ENCODE results near the gene IL23R.
"Not testable (repeated sequence)": the region's sequence is repeated elsewhere in the genome, so short reads cannot be mapped to it uniquely, and the experiment has no call there.

IL23R gene

GRCh38 chr1:67193704-67194103 is 27.4 kb downstream of the IL23R start:
- no peaks in the 10 kb centered on the region for H3K9me3 Mint-ChIP-seq
- H3K27me3 Mint-ChIP-seq = no peaks in the 10 kb centered on the region
- H3K4me3 Mint-ChIP-seq = no peak overlapping the region
- peak overlapping the region; percentile 81 for H3K27ac Mint-ChIP-seq
- peaks cover 7% of the 10 kb centered on the region for H3K36me3 Mint-ChIP-seq (ENCODE audit: low read depth)
- DNase-seq = no peak
- peaks cover 35% of the 10 kb centered on the region for H3K4me1 Mint-ChIP-seq (ENCODE audit: low read depth)

GRCh38 chr1:67194209-67194863 is 28.1 kb downstream of the IL23R start:
- no peak for DNase-seq
- peaks cover 7% of the 10 kb centered on the region for H3K36me3 Mint-ChIP-seq (ENCODE audit: low read depth)
- H3K9me3 Mint-ChIP-seq = no peaks in the 10 kb centered on the region
- peak overlapping the region; percentile 6 for H3K4me3 Mint-ChIP-seq
- H3K27me3 Mint-ChIP-seq = no peaks in the 10 kb centered on the region
- H3K27ac Mint-ChIP-seq = peak overlapping the region; percentile 81
- H3K4me1 Mint-ChIP-seq (ENCODE audit: low read depth) = peaks cover 31% of the 10 kb centered on the region

- Mint-ChIP-seq H3K4me3 (no peak overlapping the region), H3K4me1 (ENCODE audit: low read depth) (peaks cover 17% of the 10 kb centered on the region), H3K9me3 (no peaks in the 10 kb centered on the region), H3K36me3 (ENCODE audit: low read depth) (peaks cover 16% of the 10 kb centered on the region), H3K27me3 (no peaks in the 10 kb centered on the region), H3K27ac (no peak overlapping the region)
- no peak for DNase-seq
Observed at GRCh38 chr1:67200755-67201154, 34.5 kb downstream of the IL23R start.

- no peak for DNase-seq
- Mint-ChIP-seq H3K9me3 (no peaks in the 10 kb centered on the region), H3K36me3 (ENCODE audit: low read depth) (peaks cover 11% of the 10 kb centered on the region), H3K4me1 (ENCODE audit: low read depth) (peaks cover 9% of the 10 kb centered on the region), H3K27ac (no peak overlapping the region), H3K4me3 (no peak overlapping the region), H3K27me3 (no peaks in the 10 kb centered on the region)
Observed at GRCh38 chr1:67201891-67202290, 35.6 kb downstream of the IL23R start.

DNA sequence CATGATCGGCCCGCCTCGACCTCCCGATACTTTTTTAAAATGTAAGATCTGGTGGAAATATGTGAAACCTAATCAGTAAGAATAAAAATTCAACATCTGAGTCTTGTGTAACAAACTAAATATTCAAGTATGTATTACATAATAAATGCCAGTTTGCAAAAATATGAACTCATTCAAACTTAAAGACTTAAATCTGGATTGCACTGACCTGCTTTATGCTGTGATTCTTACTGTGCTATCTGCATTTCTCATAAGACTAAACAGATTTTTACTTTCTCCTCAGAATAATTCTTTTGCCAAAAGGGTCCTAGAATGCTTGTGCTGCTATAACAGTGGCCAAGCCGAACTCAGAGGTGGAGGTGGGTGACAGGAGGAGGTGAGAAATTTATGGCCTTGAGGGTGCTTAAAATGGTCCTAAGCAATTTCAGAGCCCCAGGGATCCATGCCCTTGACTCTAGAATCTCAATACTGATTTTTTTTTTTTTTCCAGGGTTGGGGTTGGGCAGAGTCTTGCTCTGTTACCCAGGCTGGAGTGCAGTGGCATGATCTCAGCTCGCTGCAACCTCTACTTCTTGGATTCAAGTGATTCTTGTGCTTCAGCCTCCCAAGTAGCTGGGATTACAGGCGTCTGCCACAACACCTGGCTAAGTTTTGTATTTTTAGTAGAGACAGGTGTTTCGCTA is 38.2 kb downstream of the IL23R start:
- peaks cover 9% of the 10 kb centered on the region for H3K36me3 Mint-ChIP-seq (ENCODE audit: low read depth)
- no peaks in the 10 kb centered on the region for H3K9me3 Mint-ChIP-seq
- H3K27ac Mint-ChIP-seq = no peak overlapping the region
- H3K4me1 Mint-ChIP-seq (ENCODE audit: low read depth) = peaks cover 4% of the 10 kb centered on the region
- H3K4me3 Mint-ChIP-seq = no peak overlapping the region
- no peak for DNase-seq
- H3K27me3 Mint-ChIP-seq = no peaks in the 10 kb centered on the region

GRCh38 chr1:67207398-67207797 is 41.1 kb downstream of the IL23R start:
- not testable (repeated sequence) for H3K36me3 Mint-ChIP-seq (ENCODE audit: low read depth); H3K4me3 Mint-ChIP-seq; DNase-seq; H3K27me3 Mint-ChIP-seq; H3K27ac Mint-ChIP-seq; H3K9me3 Mint-ChIP-seq
- peaks cover 14% of the 10 kb centered on the region for H3K4me1 Mint-ChIP-seq (ENCODE audit: low read depth)

DNA sequence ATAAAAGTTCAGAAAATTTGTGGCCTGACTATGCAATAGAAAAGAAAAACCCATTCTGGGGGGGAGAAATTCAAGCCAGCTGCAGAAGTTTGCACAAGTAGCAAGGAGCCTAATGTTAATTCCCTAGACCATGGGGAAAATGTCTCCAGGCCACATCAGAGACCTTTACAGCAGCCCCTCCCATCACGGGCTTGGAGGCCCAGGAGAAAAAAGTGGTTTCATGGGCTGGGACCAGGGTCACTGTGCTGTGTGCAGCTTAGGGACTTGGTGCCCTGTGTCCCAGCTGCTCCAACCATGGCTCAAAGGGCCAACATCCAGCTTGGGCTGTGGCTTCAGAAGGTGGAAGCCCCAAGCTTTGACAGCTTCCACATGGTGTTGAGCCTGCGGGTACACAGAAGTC is 42.0 kb downstream of the IL23R start:
- H3K4me1 Mint-ChIP-seq (ENCODE audit: low read depth) = peaks cover 22% of the 10 kb centered on the region
- peaks cover 2% of the 10 kb centered on the region for H3K36me3 Mint-ChIP-seq (ENCODE audit: low read depth)
- no peak overlapping the region for H3K27ac Mint-ChIP-seq
- H3K9me3 Mint-ChIP-seq = no peaks in the 10 kb centered on the region
- no peak for DNase-seq
- H3K4me3 Mint-ChIP-seq = no peak overlapping the region
- no peaks in the 10 kb centered on the region for H3K27me3 Mint-ChIP-seq

DNA sequence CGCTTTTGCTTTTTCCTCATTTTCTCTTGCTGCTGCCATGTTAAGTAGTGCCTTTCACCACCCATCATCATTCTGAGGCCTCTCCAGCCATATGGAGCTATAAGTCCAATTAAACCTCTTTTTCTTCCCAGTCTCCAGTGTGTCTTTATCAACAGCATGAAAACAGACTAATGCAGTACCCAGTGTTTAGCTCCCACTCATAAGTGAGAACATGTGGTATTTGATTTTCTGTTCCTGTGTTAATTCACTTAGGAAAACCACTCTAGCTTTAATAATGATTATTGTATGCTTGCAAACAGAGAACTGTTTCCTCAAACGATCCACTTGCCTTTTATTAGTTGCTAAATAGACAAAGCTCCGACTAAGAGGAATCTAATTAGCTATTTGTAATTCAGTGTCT is 43.3 kb downstream of the IL23R start:
- no peaks in the 10 kb centered on the region for H3K27me3 Mint-ChIP-seq
- H3K9me3 Mint-ChIP-seq = no peaks in the 10 kb centered on the region
- H3K36me3 Mint-ChIP-seq (ENCODE audit: low read depth) = no peaks in the 10 kb centered on the region
- DNase-seq = no peak
- H3K4me1 Mint-ChIP-seq (ENCODE audit: low read depth) = peaks cover 34% of the 10 kb centered on the region
- H3K4me3 Mint-ChIP-seq = no peak overlapping the region
- H3K27ac Mint-ChIP-seq = no peak overlapping the region

- H3K36me3 Mint-ChIP-seq (ENCODE audit: low read depth) = no peaks in the 10 kb centered on the region
- H3K27me3 Mint-ChIP-seq = no peaks in the 10 kb centered on the region
- no peak overlapping the region for H3K4me3 Mint-ChIP-seq
- DNase-seq = no peak
- H3K9me3 Mint-ChIP-seq = no peaks in the 10 kb centered on the region
- peak overlapping the region; percentile 60 for H3K27ac Mint-ChIP-seq
- peaks cover 49% of the 10 kb centered on the region for H3K4me1 Mint-ChIP-seq (ENCODE audit: low read depth)
Observed at GRCh38 chr1:67211589-67212563, 45.6 kb downstream of the IL23R start.

DNA sequence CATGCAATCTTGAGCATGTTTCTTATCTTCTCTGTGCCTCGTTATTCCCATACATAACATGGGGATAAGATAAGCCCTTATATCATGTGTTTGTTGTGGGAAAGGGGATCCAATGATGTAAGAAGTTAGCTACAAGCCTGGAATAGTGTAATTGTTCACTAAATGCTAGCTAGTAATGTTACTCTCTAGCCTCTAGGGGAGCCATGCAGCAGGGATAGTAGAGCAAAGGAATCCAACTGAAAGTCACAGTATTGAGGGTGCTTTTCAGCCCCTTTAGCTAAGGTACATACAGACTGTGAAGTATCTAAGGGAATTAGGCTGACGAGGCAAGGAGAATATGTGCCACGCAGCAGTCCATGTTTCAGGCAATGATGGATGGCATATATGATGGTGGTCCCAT is 46.9 kb downstream of the IL23R start:
- Mint-ChIP-seq H3K9me3 (no peaks in the 10 kb centered on the region), H3K36me3 (ENCODE audit: low read depth) (no peaks in the 10 kb centered on the region), H3K27me3 (no peaks in the 10 kb centered on the region), H3K4me3 (no peak overlapping the region), H3K27ac (peak overlapping the region; percentile 60), H3K4me1 (ENCODE audit: low read depth) (peaks cover 61% of the 10 kb centered on the region)
- DNase-seq = no peak

DNA sequence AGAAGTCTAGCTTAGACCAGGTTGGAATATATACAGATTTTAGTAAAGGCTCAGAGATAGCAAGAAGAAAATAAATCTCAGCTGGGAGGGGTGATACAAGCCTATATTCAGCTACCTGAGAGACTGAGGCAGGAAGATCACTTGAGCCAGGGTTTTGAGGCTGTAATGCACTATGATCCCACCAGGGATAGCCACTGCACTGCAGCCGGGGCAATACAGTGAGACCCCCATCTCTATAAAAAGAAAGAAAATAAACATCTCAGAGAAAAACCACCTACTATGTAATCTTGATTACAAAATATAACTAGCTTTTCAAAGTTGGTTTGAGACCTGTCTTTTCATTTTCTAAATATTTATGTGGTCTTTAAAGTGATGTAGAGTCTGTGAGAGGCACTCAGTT is 47.7 kb downstream of the IL23R start:
- Mint-ChIP-seq H3K36me3 (ENCODE audit: low read depth) (no peaks in the 10 kb centered on the region), H3K27ac (no peak overlapping the region), H3K4me3 (no peak overlapping the region), H3K9me3 (no peaks in the 10 kb centered on the region), H3K27me3 (no peaks in the 10 kb centered on the region), H3K4me1 (ENCODE audit: low read depth) (peaks cover 61% of the 10 kb centered on the region)
- no peak for DNase-seq

DNA sequence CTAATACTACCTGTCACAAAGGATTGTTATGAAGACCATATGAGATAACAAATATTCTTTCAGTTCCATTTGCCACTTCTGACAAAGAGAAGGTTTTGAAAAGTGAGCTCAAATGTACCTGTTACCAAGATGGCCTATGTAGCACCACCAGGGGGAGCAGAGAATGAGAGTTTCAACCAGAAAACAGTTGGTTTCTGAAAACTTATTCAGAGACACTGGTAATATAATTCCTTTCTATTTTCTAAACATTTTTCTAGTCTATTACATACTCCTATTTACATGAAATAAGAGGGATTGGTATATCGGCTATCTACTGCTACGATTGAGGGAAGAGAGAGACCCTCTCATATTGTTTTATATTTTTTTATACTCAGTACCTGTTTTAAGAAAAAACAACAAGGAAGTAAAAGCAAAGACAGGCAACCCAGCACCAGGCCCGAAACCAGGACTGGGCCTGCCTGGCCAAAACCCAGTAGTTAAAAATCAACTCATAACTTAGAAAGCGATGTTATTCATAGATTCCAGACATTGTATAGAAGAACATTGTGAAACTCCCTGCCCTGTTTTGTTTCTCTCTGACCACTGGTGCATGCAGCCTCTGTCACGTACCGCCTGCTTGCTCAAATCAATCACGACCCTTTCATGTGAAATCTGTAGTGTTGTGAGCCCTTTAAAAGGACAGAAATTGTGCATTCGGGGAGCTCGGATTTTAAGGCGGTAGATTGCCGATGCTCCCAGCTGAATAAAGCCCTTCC is 48.3 kb downstream of the IL23R start:
- Mint-ChIP-seq H3K4me1 (ENCODE audit: low read depth) (peaks cover 61% of the 10 kb centered on the region), H3K9me3 (no peaks in the 10 kb centered on the region), H3K4me3 (no peak overlapping the region), H3K27me3 (no peaks in the 10 kb centered on the region), H3K27ac (peak overlapping the region; percentile 38), H3K36me3 (ENCODE audit: low read depth) (no peaks in the 10 kb centered on the region)
- no peak for DNase-seq

- Mint-ChIP-seq H3K9me3 (no peaks in the 10 kb centered on the region), H3K36me3 (ENCODE audit: low read depth) (no peaks in the 10 kb centered on the region), H3K27ac (no peak overlapping the region), H3K27me3 (no peaks in the 10 kb centered on the region), H3K4me3 (no peak overlapping the region), H3K4me1 (ENCODE audit: low read depth) (peaks cover 57% of the 10 kb centered on the region)
- DNase-seq = no peak
Observed at GRCh38 chr1:67216401-67216800, 50.1 kb downstream of the IL23R start.

DNA sequence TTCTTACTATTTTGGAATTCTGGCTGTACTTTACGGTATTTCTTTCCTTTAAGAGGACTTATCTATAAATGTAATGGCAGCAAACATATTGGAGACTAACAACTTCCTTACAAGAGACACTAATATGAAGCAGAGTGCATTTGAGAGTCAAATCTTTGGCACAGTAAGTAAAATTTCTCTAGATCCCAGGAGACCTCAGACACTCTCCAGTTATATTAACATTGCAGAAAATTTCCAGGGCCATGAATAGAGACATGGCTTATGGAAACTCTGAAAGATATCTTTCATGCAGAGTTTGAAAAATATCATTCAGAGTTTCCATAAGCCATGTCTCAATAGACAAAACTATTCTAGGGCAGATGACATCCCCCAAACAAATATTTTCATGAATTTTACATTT is 51.2 kb downstream of the IL23R start:
- peak overlapping the region; percentile 12 for H3K27ac Mint-ChIP-seq
- H3K36me3 Mint-ChIP-seq (ENCODE audit: low read depth) = no peaks in the 10 kb centered on the region

More for the DNA sequence above, 51.2 kb downstream of the IL23R start:
- Mint-ChIP-seq H3K27me3 (no peaks in the 10 kb centered on the region), H3K4me1 (ENCODE audit: low read depth) (peaks cover 47% of the 10 kb centered on the region), H3K4me3 (no peak overlapping the region), H3K9me3 (no peaks in the 10 kb centered on the region)
- no peak for DNase-seq

All from activated T-cell treated with anti-CD3 and anti-CD28 coated beads, Interleukin-2, amount 50 U/mL, for 24 hours (primary cell).